CD1c-positive myeloid dendritic cell (primary cell): ENCODE data around the gene HSFY2.
"Not testable (repeated sequence)": the region's sequence is repeated elsewhere in the genome, so short reads cannot be mapped to it uniquely, and the experiment has no call there.

Experiments
- DNase-seq: peaks from one replicate; pipeline ENCODE4 v3.0.0-alpha.2; 2016; ENCODE audit errors: extremely low spot score

HSFY2 gene

GRCh38 chrY:18773635-18774034 is at the start of gene HSFY2:
Gene HSFY2, minus strand, starts transcription at chrY:18773735. Its CDS starts 117 bp downstream, at chrY:18773618.
- DNase-seq, result not testable (repeated sequence)

- DNase-seq, result not testable (repeated sequence)
Observed at GRCh38 chrY:18815751-18816150, 42.2 kb upstream of the HSFY2 start.

DNA sequence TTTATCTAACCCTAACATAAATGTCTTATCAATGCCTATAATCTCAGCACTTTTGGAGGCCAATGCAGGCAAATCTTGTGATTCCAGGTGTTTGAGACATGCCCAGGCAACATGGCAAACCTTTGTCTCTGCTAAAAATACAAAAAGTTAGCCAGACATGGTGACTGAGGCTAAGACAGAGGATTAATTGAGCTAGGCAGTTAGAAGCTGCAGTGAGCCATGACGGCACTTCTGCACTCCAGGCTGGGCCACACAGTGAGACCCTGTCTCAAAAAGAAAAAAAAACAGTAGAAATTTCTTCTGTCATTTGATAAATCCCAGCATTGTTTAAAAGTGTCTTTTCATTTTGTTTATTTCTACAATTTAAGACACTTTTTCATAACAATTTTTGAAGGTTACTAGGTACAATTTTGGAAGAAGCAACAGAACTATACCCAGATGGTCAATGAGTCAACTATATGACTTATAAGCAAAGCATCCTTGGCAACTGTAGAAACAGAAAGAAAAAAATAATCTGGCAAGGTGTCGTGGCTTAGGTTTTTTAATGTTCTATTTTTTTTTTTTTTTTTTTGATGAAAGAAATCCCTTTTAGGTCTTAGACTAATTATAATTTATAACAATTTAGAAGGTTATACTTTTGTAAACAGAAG is 15.3 kb upstream of the HSFY2 start:
- not testable (repeated sequence) for DNase-seq

DNA sequence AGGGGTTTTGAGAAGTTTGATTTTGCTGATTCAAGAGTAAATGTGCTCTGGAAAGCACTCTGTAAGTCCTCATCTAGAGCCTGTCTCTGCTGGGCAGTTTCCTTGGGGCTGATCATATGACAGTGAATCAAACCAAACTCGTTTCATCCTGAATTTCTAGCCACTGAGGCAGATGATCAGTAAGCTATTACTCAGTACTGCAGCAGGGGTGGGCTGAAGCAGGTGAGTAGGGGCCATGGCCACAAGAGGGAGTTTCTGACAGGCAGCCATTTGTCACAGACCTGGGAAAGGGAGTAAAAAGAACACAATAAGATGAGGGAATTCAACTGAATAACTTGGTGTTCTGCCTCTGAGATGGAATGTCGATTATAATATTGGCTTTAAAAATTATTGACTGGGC is 19.5 kb downstream of the HSFY2 start:
- not testable (repeated sequence) for DNase-seq

DNA sequence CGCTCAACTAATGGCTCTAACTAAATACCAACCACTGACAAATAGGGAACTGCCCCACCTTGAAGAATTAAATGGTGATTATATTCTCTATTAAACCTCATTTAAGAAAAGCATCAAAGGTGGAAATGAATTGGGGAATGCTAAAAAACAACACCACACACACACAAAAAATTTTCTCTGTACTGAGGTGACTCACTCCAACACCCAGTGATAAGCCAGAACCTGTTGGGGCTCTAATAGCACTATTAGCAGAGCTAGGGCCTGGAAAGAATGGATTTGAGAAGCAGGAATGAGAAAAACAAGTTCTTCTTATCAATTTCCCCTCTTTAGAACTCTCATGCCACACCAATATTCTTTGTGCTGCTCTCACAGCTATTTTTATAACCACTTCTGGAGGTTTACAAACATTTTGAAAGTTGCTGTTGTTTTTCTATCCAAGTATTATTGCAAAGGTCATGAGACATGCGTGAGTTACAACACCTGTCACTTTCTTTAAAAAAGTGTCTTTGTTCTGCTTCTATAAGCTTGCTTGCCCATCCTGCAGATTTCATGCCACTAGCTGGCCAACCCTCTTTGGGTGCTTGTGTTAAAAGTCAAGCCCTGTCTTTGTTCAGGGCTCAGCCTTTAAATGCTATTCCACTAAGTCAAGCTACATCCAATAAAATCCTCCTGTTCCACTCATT is 20.3 kb downstream of the HSFY2 start:
- DNase-seq, result not testable (repeated sequence)

GRCh38 chrY:18723714-18724113 is 49.8 kb downstream of the HSFY2 start:
- DNase-seq, result not testable (repeated sequence)
